ENCODE data around the gene GALNTL6.

GALNTL6 gene

GRCh38 chr4:171889681-171890080, 76.5 kb downstream of the GALNTL6 start:
- DNase-seq: no peak

GRCh38 chr4:171891038-171891437, 77.8 kb downstream of the GALNTL6 start:
- DNase-seq: no peak

GRCh38 chr4:171896426-171896825, 83.2 kb downstream of the GALNTL6 start:
- DNase-seq: no peak

- DNase-seq: no peak
Observed at GRCh38 chr4:171919314-171919713, 106.1 kb downstream of the GALNTL6 start.

GRCh38 chr4:171920901-171921300, 107.7 kb downstream of the GALNTL6 start:
- no peak for DNase-seq

- no peak for DNase-seq
Observed at GRCh38 chr4:171924746-171925376, 111.7 kb downstream of the GALNTL6 start.

GRCh38 chr4:171928336-171928735, 115.1 kb downstream of the GALNTL6 start:
- no peak for DNase-seq

- no peak for DNase-seq
Observed at GRCh38 chr4:171929477-171929876, 116.3 kb downstream of the GALNTL6 start.

- no peak for DNase-seq
Observed at GRCh38 chr4:171929907-171930306, 116.7 kb downstream of the GALNTL6 start.

GRCh38 chr4:171932238-171932637, 119.0 kb downstream of the GALNTL6 start:
- DNase-seq: no peak

GRCh38 chr4:171940656-171941055, 127.5 kb downstream of the GALNTL6 start:
- DNase-seq: no peak

GRCh38 chr4:171947400-171947799, 134.2 kb downstream of the GALNTL6 start:
- no peak for DNase-seq

- DNase-seq: no peak
Observed at GRCh38 chr4:171948038-171948437, 134.8 kb downstream of the GALNTL6 start.

- no peak for DNase-seq
Observed at GRCh38 chr4:171954650-171955049, 141.4 kb downstream of the GALNTL6 start.

GRCh38 chr4:171956678-171957077, 143.5 kb downstream of the GALNTL6 start:
- DNase-seq: no peak

GRCh38 chr4:171962110-171962509, 148.9 kb downstream of the GALNTL6 start:
- DNase-seq: no peak

GRCh38 chr4:171966356-171966755, 153.2 kb downstream of the GALNTL6 start:
- no peak for DNase-seq

GRCh38 chr4:171978216-171978615, 165.0 kb downstream of the GALNTL6 start:
- DNase-seq: no peak

GRCh38 chr4:171979461-171979860, 166.3 kb downstream of the GALNTL6 start:
- DNase-seq: no peak

- DNase-seq: no peak
Observed at GRCh38 chr4:171981185-171981584, 168.0 kb downstream of the GALNTL6 start.

- DNase-seq: no peak
Observed at GRCh38 chr4:171983935-171984805, 171.0 kb downstream of the GALNTL6 start.

GRCh38 chr4:171985129-171985528, 171.9 kb downstream of the GALNTL6 start:
- DNase-seq: no peak

GRCh38 chr4:171993247-171993646, 180.0 kb downstream of the GALNTL6 start:
- no peak for DNase-seq

- no peak for DNase-seq
Observed at GRCh38 chr4:172007889-172008288, 194.7 kb downstream of the GALNTL6 start.
